Activated T-cell treated with anti-CD3 and anti-CD28 coated beads, Interleukin-2, amount 50 U/mL, for 72 hours (primary cell): ENCODE results near the gene CBX3. TPM values are rescaled to one million over a fixed set of nuclear protein-coding genes. Genes with fewer than 3 reads are reported as not detected.
"Not testable (repeated sequence)": the region's sequence is repeated elsewhere in the genome, so short reads cannot be mapped to it uniquely, and the experiment has no call there.

Source experiments
- ATAC-seq, 2 donors: fragments of 150-1000 bp; cut with Tn5 transposase; replicated peaks in 1 of 2; 2 replicates each; pipeline ENCODE4 v1.10.0; 2021; ENCODE audit warnings: moderate library complexity in 2 of 2, mild to moderate bottlenecking in 1 of 2
- DNase-seq, 2 donors: peaks; one replicate each; pipeline ENCODE4 v3.0.0; 2021 to 2022; ENCODE audit warnings: mixed read lengths in 1 of 2
- H3K27ac Mint-ChIP-seq: one replicate; pipeline ENCODE4 v1.8.0; 2022; ENCODE audit warnings: mild to moderate bottlenecking, moderate library complexity, mixed read lengths
- H3K27me3 Mint-ChIP-seq: one replicate; pipeline ENCODE4 v1.8.0; 2022; ENCODE audit warnings: low read depth, mixed read lengths
- H3K36me3 Mint-ChIP-seq, 2 donors: one replicate each; pipeline ENCODE4 v1.8.0; 2022; ENCODE audit warnings: mixed read lengths in 2 of 2, mild to moderate bottlenecking in 1 of 2; ENCODE audit not compliant: insufficient read depth in 2 of 2
- H3K4me1 Mint-ChIP-seq: one replicate; pipeline ENCODE4 v1.8.0; 2022; ENCODE audit warnings: low read depth, mixed read lengths
- H3K4me3 Mint-ChIP-seq, 2 donors: one replicate each; pipeline ENCODE4 v1.8.0; 2022; ENCODE audit warnings: mild to moderate bottlenecking in 2 of 2, mixed read lengths in 2 of 2, moderate library complexity in 2 of 2
- H3K9me3 Mint-ChIP-seq, 2 donors: one replicate each; pipeline ENCODE4 v1.8.0; 2022; ENCODE audit warnings: mixed read lengths in 2 of 2
- total RNA-seq, 2 donors: library from RNA; stranded (reverse); gene quantifications; one replicate each; pipeline ENCODE4 v1.2.3, GENCODE V29; 2022

Gene CBX3
- total RNA-seq, 2 donors from 2014 or later, result 201 to 221 TPM

- Mint-ChIP-seq H3K36me3 (peaks cover 3 to 18% of the 10 kb centered on the region in 2 donors), H3K27ac (peak overlapping the region; percentile 98), H3K27me3 (no peaks in the 10 kb centered on the region), H3K4me3 (no peak overlapping the region), H3K9me3 (no peaks in the 10 kb centered on the region), H3K4me1 (peaks cover 50% of the 10 kb centered on the region)
- no peak for DNase-seq
- peak; percentile 14 to 16 for ATAC-seq
Observed at GRCh38 chr7:26178272-26178960, 23.1 kb upstream of the CBX3 start.

- Mint-ChIP-seq H3K27ac (peak overlapping the region; percentile 98), H3K4me1 (peaks cover 46% of the 10 kb centered on the region), H3K4me3 (no peak overlapping the region), H3K27me3 (no peaks in the 10 kb centered on the region), H3K36me3 (peaks cover 2 to 22% of the 10 kb centered on the region in 2 donors), H3K9me3 (no peaks in the 10 kb centered on the region)
- DNase-seq, result no peak
- ATAC-seq, result peak; percentile 6 to 8
Observed at GRCh38 chr7:26179422-26179821, 22.1 kb upstream of the CBX3 start.

- H3K27me3 Mint-ChIP-seq, result no peaks in the 10 kb centered on the region
- ATAC-seq (peak; percentile 7), DNase-seq (no peak)
- peaks cover 2 to 24% of the 10 kb centered on the region in 2 donors for H3K36me3 Mint-ChIP-seq
- H3K4me1 Mint-ChIP-seq, result peaks cover 50% of the 10 kb centered on the region
- peak overlapping the region in 1 of 2 donors; percentile 39 for H3K4me3 Mint-ChIP-seq
- H3K27ac Mint-ChIP-seq, result peak overlapping the region; percentile 98
- H3K9me3 Mint-ChIP-seq, result no peaks in the 10 kb centered on the region
Observed at GRCh38 chr7:26179826-26180497, 21.6 kb upstream of the CBX3 start.

- ATAC-seq, result no peak
- Mint-ChIP-seq H3K27ac (peak overlapping the region; percentile 98), H3K4me1 (peaks cover 58% of the 10 kb centered on the region), H3K9me3 (no peaks in the 10 kb centered on the region), H3K4me3 (no peak overlapping the region), H3K27me3 (no peaks in the 10 kb centered on the region), H3K36me3 (peaks cover 5 to 28% of the 10 kb centered on the region in 2 donors)
- no peak for DNase-seq
Observed at GRCh38 chr7:26180792-26181198, 20.8 kb upstream of the CBX3 start.

DNA sequence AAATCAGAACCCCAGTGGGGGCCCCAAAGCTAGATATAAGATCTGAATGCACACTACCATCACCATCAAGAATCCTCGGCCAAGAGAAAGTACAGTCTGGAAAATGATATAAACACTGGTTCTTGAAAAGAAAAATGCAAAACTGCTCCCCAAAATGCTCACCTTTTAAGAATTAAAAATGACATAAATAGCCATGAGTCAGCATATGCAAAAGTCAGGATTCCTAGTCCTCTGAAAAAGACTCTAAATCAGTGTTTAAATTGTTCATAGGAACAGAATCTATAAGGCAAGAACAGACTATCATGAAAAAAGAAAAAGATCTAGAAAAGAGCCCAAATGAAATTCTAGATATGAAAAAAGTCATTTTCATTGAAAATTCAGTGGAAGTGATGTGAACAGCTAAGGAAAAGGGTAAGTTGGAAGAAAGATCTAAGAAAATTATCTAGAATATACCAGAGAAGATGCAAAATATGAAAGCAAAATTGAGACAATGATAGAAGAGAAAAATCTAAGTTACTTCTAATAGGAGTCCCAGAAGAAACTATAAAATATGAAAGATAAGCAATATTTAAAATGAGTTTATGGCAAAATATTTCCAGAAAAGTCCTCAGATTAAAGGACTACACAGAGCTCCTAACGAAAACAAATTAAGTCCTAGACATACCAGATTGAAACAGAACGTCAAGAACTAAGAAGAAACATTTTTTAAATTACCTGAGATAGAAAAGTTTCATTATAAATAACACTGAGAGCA lies 19.9 kb upstream of the CBX3 start:
- H3K9me3 Mint-ChIP-seq, result no peaks in the 10 kb centered on the region
- DNase-seq (no peak), ATAC-seq (no peak)
- H3K27ac Mint-ChIP-seq, result peak overlapping the region; percentile 98
- H3K4me1 Mint-ChIP-seq, result peaks cover 65% of the 10 kb centered on the region
- peaks cover 5 to 32% of the 10 kb centered on the region in 2 donors for H3K36me3 Mint-ChIP-seq
- H3K4me3 Mint-ChIP-seq, result peak overlapping the region in 1 of 2 donors; percentile 56
- H3K27me3 Mint-ChIP-seq, result no peaks in the 10 kb centered on the region

DNA sequence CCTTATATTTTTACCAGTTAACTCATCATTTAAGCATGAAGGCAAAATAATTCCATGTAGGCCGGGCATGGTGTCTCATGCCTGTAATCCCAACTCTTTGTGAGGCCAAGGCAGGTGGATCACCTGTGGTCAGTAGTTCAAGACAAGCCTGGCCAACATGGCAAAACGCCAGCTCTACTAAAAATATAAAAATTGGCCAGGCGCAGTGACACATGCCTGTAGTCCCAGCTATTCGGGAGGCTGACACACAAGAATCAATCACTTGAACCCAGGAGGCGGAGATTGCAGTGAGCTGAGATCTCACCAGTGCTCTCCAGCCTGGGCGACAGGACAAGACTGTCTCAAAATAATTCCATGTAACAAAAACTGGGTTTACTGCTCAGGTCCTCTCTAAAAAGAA lies 19.3 kb upstream of the CBX3 start:
- ATAC-seq (no peak), DNase-seq (no peak)
- Mint-ChIP-seq H3K27me3 (no peaks in the 10 kb centered on the region), H3K27ac (peak overlapping the region; percentile 98), H3K9me3 (no peaks in the 10 kb centered on the region), H3K4me1 (peaks cover 68% of the 10 kb centered on the region), H3K36me3 (peaks cover 5 to 35% of the 10 kb centered on the region in 2 donors), H3K4me3 (peak overlapping the region in 1 of 2 donors; percentile 56)

DNA sequence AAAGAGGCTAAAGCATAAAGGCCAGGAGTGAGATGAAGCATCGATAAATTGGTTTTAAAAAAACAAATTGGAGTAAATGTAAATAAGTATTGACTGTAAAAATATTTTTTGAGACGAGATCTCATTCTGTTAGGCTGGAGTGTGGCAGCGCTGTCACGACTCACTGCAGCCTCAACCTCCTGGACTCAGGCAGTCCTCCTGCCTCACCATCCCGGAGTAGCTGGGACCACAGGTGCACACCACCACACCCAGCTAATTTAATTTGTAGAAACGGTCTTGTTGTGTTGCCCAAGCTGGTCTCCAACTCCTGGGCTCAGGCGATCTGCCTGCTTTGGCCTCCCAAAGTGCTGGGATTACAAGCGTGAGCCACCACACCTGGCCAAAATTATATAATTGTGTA lies 18.8 kb upstream of the CBX3 start:
- peaks cover 5 to 37% of the 10 kb centered on the region in 2 donors for H3K36me3 Mint-ChIP-seq
- H3K27ac Mint-ChIP-seq, result peak overlapping the region; percentile 98
- H3K27me3 Mint-ChIP-seq, result no peaks in the 10 kb centered on the region
- ATAC-seq (peak in 1 of 2 donors; percentile 4), DNase-seq (no peak)
- H3K4me3 Mint-ChIP-seq, result peak overlapping the region in 1 of 2 donors; percentile 34
- H3K9me3 Mint-ChIP-seq, result no peaks in the 10 kb centered on the region
- peaks cover 68% of the 10 kb centered on the region for H3K4me1 Mint-ChIP-seq

- no peaks in the 10 kb centered on the region for H3K27me3 Mint-ChIP-seq
- peaks cover 68% of the 10 kb centered on the region for H3K4me1 Mint-ChIP-seq
Observed at GRCh38 chr7:26183545-26184280, 17.8 kb upstream of the CBX3 start.

DNA sequence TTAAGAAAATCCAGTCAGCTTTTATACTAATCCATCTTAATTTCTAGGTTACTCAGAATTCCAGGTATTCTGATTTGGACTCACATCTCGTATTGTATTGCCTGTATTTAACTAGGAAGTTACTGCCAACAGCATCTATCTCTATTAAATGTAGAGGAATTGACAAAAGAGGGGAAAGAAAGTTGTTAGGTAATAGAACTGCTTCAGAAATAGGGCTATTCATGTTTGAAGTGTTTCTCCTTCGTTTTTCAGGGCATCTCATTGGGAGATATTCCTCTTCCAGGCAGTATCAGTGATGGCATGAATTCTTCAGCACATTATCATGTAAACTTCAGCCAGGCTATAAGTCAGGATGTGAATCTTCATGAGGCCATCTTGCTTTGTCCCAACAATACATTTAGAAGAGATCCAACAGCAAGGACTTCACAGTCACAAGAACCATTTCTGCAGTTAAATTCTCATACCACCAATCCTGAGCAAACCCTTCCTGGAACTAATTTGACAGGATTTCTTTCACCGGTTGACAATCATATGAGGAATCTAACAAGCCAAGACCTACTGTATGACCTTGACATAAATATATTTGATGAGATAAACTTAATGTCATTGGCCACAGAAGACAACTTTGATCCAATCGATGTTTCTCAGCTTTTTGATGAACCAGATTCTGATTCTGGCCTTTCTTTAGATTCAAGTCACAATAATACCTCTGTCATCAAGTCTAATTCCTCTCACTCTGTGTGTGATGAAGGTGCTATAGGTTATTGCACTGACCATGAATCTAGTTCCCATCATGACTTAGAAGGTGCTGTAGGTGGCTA lies 17.1 kb upstream of the CBX3 start:
- peak; percentile 1 to 8 for ATAC-seq

More at GRCh38 chr7:26183545-26184280, 17.8 kb upstream of the CBX3 start:
- no peak for DNase-seq
- peaks cover 3 to 39% of the 10 kb centered on the region in 2 donors for H3K36me3 Mint-ChIP-seq
- no peak for ATAC-seq
- H3K27ac Mint-ChIP-seq, result peak overlapping the region; percentile 98
- H3K4me3 Mint-ChIP-seq, result peak overlapping the region in 1 of 2 donors; percentile 38
- H3K9me3 Mint-ChIP-seq, result no peaks in the 10 kb centered on the region

DNA sequence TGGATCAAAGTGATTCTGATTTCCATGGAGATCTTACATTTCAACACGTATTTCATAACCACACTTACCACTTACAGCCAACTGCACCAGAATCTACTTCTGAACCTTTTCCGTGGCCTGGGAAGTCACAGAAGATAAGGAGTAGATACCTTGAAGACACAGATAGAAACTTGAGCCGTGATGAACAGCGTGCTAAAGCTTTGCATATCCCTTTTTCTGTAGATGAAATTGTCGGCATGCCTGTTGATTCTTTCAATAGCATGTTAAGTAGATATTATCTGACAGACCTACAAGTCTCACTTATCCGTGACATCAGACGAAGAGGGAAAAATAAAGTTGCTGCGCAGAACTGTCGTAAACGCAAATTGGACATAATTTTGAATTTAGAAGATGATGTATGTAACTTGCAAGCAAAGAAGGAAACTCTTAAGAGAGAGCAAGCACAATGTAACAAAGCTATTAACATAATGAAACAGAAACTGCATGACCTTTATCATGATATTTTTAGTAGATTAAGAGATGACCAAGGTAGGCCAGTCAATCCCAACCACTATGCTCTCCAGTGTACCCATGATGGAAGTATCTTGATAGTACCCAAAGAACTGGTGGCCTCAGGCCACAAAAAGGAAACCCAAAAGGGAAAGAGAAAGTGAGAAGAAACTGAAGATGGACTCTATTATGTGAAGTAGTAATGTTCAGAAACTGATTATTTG lies 16.3 kb upstream of the CBX3 start:
- no peak for DNase-seq
- Mint-ChIP-seq H3K4me1 (peaks cover 78% of the 10 kb centered on the region), H3K9me3 (no peaks in the 10 kb centered on the region), H3K36me3 (peaks cover 3 to 48% of the 10 kb centered on the region in 2 donors), H3K4me3 (peak overlapping the region in 1 of 2 donors; percentile 51), H3K27me3 (no peaks in the 10 kb centered on the region), H3K27ac (peak overlapping the region; percentile 98)
- ATAC-seq, result peak; percentile 16

More for the DNA sequence above, 17.1 kb upstream of the CBX3 start:
- H3K27ac Mint-ChIP-seq, result peak overlapping the region; percentile 98
- H3K27me3 Mint-ChIP-seq, H3K9me3 Mint-ChIP-seq, DNase-seq: not testable (repeated sequence)
- H3K4me1 Mint-ChIP-seq, result peaks cover 73% of the 10 kb centered on the region
- H3K4me3 Mint-ChIP-seq, result peak overlapping the region in 1 of 2 donors; percentile 38
- H3K36me3 Mint-ChIP-seq, result peaks cover 3 to 42% of the 10 kb centered on the region in 2 donors

DNA sequence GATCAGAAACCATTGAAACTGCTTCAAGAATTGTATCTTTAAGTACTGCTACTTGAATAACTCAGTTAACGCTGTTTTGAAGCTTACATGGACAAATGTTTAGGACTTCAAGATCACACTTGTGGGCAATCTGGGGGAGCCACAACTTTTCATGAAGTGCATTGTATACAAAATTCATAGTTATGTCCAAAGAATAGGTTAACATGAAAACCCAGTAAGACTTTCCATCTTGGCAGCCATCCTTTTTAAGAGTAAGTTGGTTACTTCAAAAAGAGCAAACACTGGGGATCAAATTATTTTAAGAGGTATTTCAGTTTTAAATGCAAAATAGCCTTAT lies 15.7 kb upstream of the CBX3 start:
- Mint-ChIP-seq H3K4me1 (peaks cover 78% of the 10 kb centered on the region), H3K9me3 (no peaks in the 10 kb centered on the region), H3K27me3 (no peaks in the 10 kb centered on the region), H3K4me3 (peak overlapping the region in 1 of 2 donors; percentile 51), H3K27ac (peak overlapping the region; percentile 98), H3K36me3 (peaks cover 7 to 50% of the 10 kb centered on the region in 2 donors)
- DNase-seq (no peak), ATAC-seq (no peak)
